Ascending aorta (tissue), 2 donors: Measurements from ENCODE around the gene LCT. TPM values are rescaled to one million over a fixed set of nuclear protein-coding genes. Genes with fewer than 3 reads are reported as not detected.

ENCODE experiments used
- DNase-seq, 2 donors: peaks; one replicate each; pipeline ENCODE4 v3.0.0-alpha.2; 2019; ENCODE audit warnings: low spot score in 2 of 2
- H3K27ac ChIP-seq, 2 donors: fragments of 200-600 bp; sonication (generic); one replicate each; pipeline ENCODE4 v1.5.1; 2016 to 2017; ENCODE audit warnings: mild to moderate bottlenecking in 1 of 2
- H3K27me3 ChIP-seq: fragments of 200-600 bp; sonication (generic); one replicate; pipeline ENCODE4 v1.5.1; 2017
- H3K36me3 ChIP-seq, 2 donors: fragments of 200-600 bp; sonication (generic); one replicate each; pipeline ENCODE4 v1.5.1; 2016
- H3K4me1 ChIP-seq, 2 donors: fragments of 200-600 bp; sonication (generic); one replicate each; pipeline ENCODE4 v1.5.1; 2016 to 2017; ENCODE audit warnings: mild to moderate bottlenecking in 1 of 2
- H3K4me3 ChIP-seq, 2 donors: fragments of 200-600 bp; sonication (generic); one replicate each; pipeline ENCODE4 v1.5.1; 2016 to 2017; ENCODE audit warnings: mild to moderate bottlenecking in 1 of 2
- H3K9me3 ChIP-seq, 2 donors: fragments of 200-600 bp; sonication (generic); one replicate each; pipeline ENCODE4 v1.5.1; 2016
- intact Hi-C: fragments of 100-400 bp; cut with DNase I; formaldehyde crosslinking; loops from one replicate; pipeline ENCODE4 v1.15.1; 2023
- total RNA-seq: library from RNA; depleted of rRNA; stranded (reverse); fragments of >200 nt; gene quantifications from one replicate; pipeline ENCODE4 v1.1.0, GENCODE V29; 2016
- TF ChIP-seq, protein P1 (sequence below), 3 experiments: fragments of 200-600 bp in 2 of 3; fragments of 450-650 bp in 1 of 3; sonication (generic) in 2 of 3; IDR thresholded peaks; one replicate each; pipeline ENCODE4 v1.5.1; 2016 to 2019; ENCODE audit warnings: antibody characterized with exemption in 3 of 3, mild to moderate bottlenecking in 1 of 3, moderate library complexity in 1 of 3

LCT gene
- total RNA-seq, 1 donor from 2014 or later: not detected

DNA sequence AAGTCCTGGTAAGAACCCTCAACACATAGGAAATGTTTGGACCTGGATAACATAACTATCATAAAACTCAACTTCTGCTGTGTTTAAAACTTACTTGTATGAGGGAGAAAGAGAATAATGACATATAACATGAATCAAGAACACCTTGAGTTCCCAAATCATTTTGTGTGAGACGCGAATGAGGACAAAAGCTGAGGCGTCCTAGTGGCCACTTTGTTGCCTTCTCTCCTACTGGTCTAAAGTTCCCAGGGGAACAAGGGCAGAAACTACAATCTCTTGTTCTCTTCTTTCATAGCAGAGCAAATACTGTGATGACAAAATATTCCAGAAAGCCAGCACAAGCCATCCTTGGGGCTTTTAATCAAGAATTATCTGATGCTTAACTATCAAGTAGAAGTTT lies 8.3 kb upstream of the LCT start:
- peaks cover 0 to 2% of the 10 kb centered on the region in 2 donors for H3K4me1 ChIP-seq
- H3K27ac ChIP-seq: no peak overlapping the region
- no peaks in the 10 kb centered on the region for H3K9me3 ChIP-seq
- H3K27me3 ChIP-seq: no peaks in the 10 kb centered on the region
- TF ChIP-seq, protein P1, sequence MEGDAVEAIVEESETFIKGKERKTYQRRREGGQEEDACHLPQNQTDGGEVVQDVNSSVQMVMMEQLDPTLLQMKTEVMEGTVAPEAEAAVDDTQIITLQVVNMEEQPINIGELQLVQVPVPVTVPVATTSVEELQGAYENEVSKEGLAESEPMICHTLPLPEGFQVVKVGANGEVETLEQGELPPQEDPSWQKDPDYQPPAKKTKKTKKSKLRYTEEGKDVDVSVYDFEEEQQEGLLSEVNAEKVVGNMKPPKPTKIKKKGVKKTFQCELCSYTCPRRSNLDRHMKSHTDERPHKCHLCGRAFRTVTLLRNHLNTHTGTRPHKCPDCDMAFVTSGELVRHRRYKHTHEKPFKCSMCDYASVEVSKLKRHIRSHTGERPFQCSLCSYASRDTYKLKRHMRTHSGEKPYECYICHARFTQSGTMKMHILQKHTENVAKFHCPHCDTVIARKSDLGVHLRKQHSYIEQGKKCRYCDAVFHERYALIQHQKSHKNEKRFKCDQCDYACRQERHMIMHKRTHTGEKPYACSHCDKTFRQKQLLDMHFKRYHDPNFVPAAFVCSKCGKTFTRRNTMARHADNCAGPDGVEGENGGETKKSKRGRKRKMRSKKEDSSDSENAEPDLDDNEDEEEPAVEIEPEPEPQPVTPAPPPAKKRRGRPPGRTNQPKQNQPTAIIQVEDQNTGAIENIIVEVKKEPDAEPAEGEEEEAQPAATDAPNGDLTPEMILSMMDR (IDR thresholded peaks at IDR 0.05): no peak
- DNase-seq: no peak
- intact Hi-C loops: no loop called here
- peaks cover 44 to 53% of the 10 kb centered on the region in 2 donors for H3K36me3 ChIP-seq
- H3K4me3 ChIP-seq: no peak overlapping the region

GRCh38 chr2:135844301-135844895 lies 7.4 kb upstream of the LCT start:
- intact Hi-C loops: no loop called here
- no peak overlapping the region for H3K27ac ChIP-seq
- no peaks in the 10 kb centered on the region for H3K27me3 ChIP-seq
- TF ChIP-seq, protein P1 (IDR thresholded peaks at IDR 0.05): no peak
- no peak for DNase-seq
- no peak overlapping the region for H3K4me3 ChIP-seq
- H3K4me1 ChIP-seq: peaks cover 0 to 2% of the 10 kb centered on the region in 2 donors
- H3K9me3 ChIP-seq: no peaks in the 10 kb centered on the region
- H3K36me3 ChIP-seq: peaks cover 44 to 53% of the 10 kb centered on the region in 2 donors

DNA sequence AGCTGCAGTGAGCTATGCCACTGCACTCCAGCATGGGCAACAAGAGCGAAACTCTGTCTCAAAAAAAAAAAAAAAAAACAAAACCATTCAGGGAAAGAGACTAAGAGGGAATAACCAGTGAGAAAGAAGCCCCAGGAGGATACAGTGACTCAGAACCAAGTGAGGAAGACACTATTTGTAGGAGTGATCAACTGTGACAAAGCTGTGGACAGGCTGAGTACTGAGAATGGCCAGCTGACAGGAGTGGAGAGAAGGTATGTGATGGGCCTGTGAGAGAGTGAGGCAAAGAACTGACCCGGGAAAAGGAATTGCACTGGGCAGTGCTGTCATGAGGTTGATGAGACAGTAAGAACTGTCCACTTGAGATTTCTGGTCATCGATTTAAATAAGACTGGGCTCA lies 6.7 kb upstream of the LCT start:
- intact Hi-C loops: no loop called here
- peaks cover 39 to 47% of the 10 kb centered on the region in 2 donors for H3K36me3 ChIP-seq

GRCh38 chr2:135840601-135841000 lies 3.6 kb upstream of the LCT start:
- TF ChIP-seq, protein P1 (IDR thresholded peaks at IDR 0.05): no peak
- no peaks in the 10 kb centered on the region for H3K27me3 ChIP-seq
- intact Hi-C loops: no loop called here
- H3K4me3 ChIP-seq: no peak overlapping the region
- no peak for DNase-seq
- H3K9me3 ChIP-seq: no peaks in the 10 kb centered on the region
- peak overlapping the region in 1 of 2 donors; percentile 60 for H3K27ac ChIP-seq
- H3K36me3 ChIP-seq: peaks cover 14 to 26% of the 10 kb centered on the region in 2 donors
- peaks cover 0 to 2% of the 10 kb centered on the region in 2 donors for H3K4me1 ChIP-seq

More for the DNA sequence above, 6.7 kb upstream of the LCT start:
- H3K9me3 ChIP-seq: no peaks in the 10 kb centered on the region
- peaks cover 0 to 2% of the 10 kb centered on the region in 2 donors for H3K4me1 ChIP-seq
- no peaks in the 10 kb centered on the region for H3K27me3 ChIP-seq
- DNase-seq: no peak
- no peak overlapping the region for H3K27ac ChIP-seq
- no peak overlapping the region for H3K4me3 ChIP-seq
- TF ChIP-seq, protein P1 (IDR thresholded peaks at IDR 0.05): no peak

DNA sequence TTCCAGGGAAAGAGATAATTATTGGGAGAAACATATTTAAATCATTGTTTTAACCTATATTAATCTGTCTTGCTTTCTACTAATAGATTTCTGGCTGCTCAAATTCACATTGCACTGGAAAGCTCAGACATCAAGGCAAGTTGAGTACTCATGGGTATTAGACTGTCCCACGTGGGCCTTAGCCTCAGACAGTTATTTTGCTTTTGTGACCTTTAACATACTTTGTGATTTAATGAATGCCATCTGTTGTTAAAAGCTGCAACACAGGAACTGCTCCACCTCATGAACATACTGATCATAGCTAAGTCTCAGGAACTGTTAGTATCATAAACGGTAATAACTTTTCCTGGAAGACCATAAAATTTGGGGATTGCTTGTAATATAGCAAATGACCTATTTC lies 2.7 kb upstream of the LCT start:
- no peak overlapping the region for H3K4me3 ChIP-seq
- no peaks in the 10 kb centered on the region for H3K9me3 ChIP-seq
- no peak overlapping the region for H3K27ac ChIP-seq
- intact Hi-C loops: no loop called here
- peaks cover 0 to 2% of the 10 kb centered on the region in 2 donors for H3K4me1 ChIP-seq
- DNase-seq: no peak
- H3K36me3 ChIP-seq: peaks cover 11 to 17% of the 10 kb centered on the region in 2 donors
- H3K27me3 ChIP-seq: no peaks in the 10 kb centered on the region
- TF ChIP-seq, protein P1 (IDR thresholded peaks at IDR 0.05): no peak
